Activated CD4-positive, alpha-beta T cell treated with anti-CD3 and anti-CD28 coated beads, Interleukin-2, amount 50 U/mL, for 4 hours (primary cell): ENCODE results near the gene CNTN2.

Experiments
- DNase-seq, 2 experiments: peaks; one replicate each; pipeline ENCODE4 v3.0.0-alpha.2; 2020

Gene CNTN2

GRCh38 chr1:205020466-205020865 is 22.5 kb upstream of the CNTN2 start:
- DNase-seq = no peak

DNA sequence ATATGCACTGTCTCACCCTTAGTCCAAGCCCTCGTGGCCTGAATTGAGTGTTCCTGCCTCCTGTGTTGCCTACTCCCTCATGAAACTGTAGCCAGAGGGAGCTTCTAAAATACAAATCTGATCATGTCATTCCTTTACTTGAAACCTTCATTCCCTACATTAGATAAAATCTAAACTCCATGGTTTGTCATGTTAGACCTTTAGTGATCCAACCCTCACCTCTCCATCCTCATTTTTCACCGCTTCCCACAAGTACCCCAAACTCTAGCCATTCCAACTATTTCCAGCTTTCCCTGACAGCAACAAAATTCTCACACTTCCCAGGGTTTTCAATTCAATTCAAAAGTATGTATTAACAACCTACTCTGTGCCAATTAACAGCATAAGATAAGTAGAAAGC is 18.3 kb upstream of the CNTN2 start:
- no peak for DNase-seq

- no peak for DNase-seq
These were observed 17.8 kb upstream of the CNTN2 start for GRCh38 chr1:205025239-205025638.

- DNase-seq = no peak
These were observed 16.8 kb upstream of the CNTN2 start for GRCh38 chr1:205026181-205026580.

GRCh38 chr1:205028390-205028789 is 14.6 kb upstream of the CNTN2 start:
- no peak for DNase-seq

- no peak for DNase-seq
These were observed 14.1 kb upstream of the CNTN2 start for GRCh38 chr1:205028924-205029323.

DNA sequence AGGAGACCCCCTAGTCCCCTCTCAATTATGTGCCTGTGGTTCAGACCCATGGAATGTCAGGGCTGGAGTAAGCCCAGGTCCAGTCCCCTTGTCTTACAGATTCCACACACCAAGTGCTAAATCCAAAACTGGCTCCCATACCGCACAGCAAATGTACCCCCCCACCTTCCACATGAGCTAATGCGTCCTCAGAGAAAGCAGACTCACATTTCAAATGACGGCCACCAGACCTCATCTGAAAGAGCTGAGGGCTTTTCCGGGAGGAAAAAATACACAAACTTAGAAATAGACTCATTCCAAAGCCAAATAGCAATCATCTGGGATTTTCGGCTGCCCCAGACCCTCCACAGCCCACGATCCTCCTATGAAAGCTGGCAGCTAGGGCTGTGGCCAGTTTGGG is 12.8 kb upstream of the CNTN2 start:
- DNase-seq = no peak

- DNase-seq = no peak
These were observed 12.1 kb upstream of the CNTN2 start for GRCh38 chr1:205030896-205031295.

- DNase-seq = no peak
These were observed 10.5 kb upstream of the CNTN2 start for GRCh38 chr1:205032508-205032907.

- DNase-seq = no peak
These were observed 5.5 kb upstream of the CNTN2 start for GRCh38 chr1:205037539-205037938.

DNA sequence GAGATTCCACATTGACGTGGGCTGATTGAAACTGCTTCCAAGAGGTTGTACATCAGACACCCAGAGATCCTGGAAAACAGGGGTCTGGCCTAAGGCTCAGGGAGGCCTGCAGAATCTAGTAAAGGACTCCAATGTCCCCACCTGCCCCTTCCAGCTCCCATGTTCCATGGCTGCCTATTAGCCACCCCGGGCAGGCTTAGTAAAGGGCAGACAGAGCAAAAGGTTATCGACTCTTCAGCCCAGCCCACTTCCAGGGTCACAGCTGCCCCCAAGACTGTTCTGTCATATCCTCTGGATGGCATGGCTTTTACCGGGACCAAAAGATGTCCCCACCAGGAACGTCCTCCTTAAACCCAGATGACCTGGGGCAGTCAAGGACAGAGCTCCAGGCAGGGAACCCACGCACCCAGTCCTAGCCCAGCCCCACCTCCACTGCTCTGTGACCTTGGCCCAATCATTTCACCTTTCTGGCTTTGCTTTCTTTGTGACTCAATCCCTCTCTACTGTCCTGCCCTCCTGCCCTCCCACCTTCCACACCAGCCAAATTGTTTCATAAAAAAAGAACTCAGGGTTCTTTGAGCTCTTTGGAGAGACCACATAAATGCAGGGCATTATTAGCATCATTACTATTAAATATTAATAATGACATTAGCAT is 4.8 kb upstream of the CNTN2 start:
- no peak for DNase-seq

DNA sequence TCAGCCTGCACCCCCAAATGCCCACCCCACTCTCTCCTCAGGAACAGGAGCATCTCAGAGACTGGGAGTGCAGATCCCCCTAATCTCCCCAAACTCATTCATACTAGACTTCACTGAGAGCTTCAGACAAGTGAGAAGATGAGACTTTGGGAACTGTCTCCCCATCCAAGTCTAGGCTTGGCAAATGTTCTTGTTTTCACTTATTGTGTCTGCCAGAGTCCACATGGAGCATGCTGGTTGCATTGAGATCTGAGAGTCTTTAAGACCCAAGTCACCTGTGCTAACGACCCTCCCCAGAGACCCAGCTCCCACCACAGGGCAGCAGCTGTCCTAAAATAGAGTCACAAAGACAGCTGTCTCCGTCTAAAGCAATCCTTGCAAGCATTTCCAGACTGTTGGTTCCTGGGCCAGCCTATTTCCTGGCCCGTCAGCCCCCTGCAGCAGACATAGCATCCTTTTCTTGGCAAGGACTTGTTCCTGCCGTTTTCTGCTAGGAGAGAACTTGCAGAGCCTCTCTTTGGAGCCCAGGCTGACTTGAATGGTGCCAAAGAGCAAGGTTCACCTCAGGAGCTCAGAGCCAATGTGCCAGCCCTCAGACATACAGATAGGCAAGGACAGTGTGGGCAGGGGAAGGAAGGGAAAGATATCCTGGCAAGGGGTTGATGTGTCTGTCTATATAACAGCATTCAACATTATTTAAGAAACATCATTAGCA is 1.9 kb upstream of the CNTN2 start:
- no peak for DNase-seq

DNA sequence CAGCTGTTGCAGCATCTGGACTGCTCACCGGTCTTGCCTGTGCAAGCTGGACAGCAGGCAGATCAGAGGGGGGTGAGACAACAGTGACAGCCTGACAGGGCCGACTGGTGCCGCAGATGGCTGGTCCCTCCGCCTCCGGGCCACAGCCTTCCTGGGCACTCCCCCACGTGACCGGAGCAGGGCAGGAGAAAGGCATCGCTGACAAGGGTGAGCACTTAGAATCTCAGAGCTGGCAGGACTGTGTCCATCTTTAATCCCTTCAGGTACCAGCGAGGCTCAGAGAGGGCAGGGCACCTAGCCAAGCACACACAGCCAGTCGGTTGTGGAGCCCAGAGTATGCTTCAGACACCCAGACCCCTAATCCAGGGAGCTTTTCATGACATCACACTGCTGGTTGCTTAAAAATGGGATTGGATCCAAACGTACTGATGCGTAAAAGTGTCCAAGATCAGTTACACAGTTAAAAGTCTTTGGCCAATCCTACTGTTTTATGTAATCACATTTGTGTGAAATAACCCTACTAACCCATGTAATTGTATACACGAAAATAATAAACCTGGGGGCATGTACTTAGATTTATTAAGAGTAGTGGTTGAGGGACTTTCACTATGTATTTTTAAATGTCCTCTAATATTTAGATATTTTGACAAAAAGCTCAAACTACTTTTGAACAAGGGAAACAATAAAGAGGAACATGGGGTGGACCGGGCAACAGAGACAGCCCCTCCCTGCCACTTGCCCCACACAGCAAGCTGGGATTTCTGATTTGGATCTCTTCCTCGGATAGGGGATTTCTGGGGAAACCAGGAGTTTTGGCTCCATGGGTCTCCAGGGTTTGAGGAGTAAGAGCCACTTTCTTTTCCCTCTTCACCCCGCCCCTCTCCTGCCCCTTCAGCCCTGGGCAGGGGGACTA is 758 bp upstream of the CNTN2 start:
- DNase-seq = no peak

DNA sequence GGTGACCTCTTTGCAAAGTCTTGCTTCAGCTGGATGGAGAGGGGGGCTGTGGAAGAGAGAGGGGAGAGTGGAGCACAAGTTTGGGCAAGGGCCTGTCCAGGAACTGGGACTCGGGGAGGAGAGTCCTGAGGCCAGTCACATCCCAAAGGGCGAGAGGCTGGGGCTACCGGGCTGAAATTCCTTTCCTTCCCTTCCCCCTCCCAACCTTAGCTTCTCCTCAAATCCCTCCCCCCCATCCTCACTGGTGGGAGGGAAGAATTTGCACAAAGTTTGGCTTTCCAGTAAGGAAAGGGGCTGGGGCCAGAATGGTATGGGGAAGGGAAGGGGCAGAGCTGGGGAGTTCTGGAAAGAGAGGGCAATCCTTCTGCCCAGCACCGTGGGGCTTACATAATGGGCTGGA is 854 bp downstream of the CNTN2 start:
- no peak for DNase-seq

DNA sequence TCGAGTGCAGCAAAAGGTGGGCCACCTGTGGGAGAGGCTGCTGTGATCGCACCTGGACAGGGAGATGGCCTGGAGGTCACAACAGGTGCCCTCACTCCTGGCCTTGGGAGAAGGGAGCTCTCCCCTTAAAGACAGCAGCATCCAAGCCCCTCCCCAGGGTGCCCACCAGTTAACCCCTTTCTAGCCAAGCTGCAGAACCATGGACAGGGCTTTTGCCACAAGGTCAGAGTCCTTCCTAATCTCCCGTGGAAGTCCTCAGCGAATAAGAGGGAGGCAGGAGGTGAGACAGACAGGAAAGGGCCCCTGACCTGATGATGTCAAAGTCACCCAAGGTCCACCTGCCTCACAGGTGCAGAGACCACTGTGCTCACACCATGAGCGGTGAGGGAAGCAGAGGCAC is 1.7 kb downstream of the CNTN2 start:
- no peak for DNase-seq

DNA sequence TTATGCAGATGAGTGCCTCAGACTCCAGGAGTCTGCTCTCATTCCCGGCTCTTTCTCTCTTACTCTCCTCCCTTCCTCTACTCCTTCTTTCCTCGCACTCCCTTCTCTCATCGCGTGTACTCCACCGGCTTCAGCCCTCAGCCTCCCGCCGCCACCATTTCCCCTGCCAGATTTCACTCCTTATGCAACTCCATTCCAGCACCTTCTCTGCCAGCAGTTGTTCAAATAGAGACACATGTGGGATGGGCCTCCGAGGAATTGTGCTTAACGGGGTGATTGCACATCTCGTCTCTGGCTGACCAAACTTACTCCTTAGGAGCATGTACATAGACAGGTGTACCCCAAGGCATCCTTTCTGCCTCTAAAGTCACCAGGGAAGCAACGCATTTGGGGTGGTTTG is 2.1 kb downstream of the CNTN2 start:
- DNase-seq = no peak

GRCh38 chr1:205046870-205047269 is 3.9 kb downstream of the CNTN2 start:
- DNase-seq = no peak

- no peak for DNase-seq
These were observed 4.8 kb downstream of the CNTN2 start for GRCh38 chr1:205047764-205048231.

DNA sequence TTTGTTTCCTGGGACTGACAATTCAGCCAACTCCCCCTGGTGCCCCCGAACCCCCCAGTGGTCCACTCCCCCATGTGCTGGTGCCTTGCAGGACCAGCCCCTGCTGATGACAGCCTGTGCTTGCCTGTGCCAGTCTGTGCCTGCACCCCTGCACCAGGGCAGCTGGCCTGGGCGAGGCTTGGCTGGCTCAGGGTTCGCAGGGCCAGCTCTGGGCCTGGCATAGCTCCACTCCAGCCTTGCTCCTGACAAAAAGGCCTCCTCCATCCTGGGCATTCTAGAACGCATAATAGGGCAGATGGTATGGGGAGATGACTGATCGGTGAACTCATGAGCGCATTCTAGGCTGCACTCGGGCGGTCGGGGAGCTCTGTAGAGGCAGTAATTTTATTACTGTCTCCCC is 5.4 kb downstream of the CNTN2 start:
- no peak for DNase-seq

DNA sequence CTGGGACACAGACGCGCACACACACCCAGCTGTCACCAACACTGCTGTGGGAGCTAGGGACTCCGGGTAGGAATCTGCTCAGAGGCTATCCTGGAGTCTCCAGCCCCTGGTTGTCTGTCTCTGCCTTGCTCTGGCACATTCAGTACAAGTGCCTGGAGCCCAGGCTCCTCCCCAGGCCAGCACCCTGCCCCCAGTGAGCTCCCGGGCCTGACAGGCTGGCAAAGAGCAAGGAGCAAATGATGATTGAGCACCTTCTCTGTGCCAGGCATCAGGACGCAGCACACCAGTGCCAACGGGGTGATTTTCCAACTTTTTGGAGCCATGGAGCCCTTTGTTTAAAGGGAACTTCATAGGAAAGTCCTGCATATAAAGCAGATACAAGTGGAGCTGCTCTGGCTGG is 6.5 kb downstream of the CNTN2 start:
- DNase-seq = no peak

GRCh38 chr1:205052690-205053089 is 9.7 kb downstream of the CNTN2 start:
- DNase-seq = no peak

GRCh38 chr1:205053296-205053695 is 10.3 kb downstream of the CNTN2 start:
- DNase-seq = no peak

DNA sequence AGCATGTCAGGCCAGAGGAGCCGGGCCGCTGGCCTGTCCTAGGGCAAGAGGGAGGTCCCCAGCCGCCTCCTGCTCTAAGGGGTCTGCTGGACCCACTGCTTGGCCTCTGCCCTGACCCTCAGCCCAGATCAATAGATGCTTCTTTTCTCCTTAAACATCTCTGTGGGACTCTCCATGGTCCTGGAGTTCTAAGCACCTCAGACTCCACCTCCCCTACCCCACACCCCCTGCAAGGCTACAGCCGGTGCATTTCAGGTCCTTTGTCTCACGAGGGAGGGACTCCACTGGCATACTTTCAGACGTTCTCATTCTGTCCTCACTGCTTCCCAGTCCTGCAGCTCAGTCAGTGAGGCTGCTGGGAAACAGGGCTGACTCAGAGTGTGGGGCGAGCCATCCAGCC is 11.0 kb downstream of the CNTN2 start:
- DNase-seq = no peak

GRCh38 chr1:205056188-205056611 is 13.2 kb downstream of the CNTN2 start:
- no peak for DNase-seq
